ENCODE results near the gene ATG9A. TPM values are rescaled to one million over a fixed set of nuclear protein-coding genes. Genes with fewer than 3 reads are reported as not detected.
A peak's percentile ranks its signal among the peaks of the same experiment; 100 is the strongest.

ATG9A gene
- total RNA-seq, 4 donors from 2014 or later: 39.8 to 82.6 (median 47.0) TPM

- peak overlapping the region; percentile 95 to 99 (median 96) for H3K27ac ChIP-seq
- no peaks in the 10 kb centered on the region for H3K9me3 ChIP-seq
- H3K4me1 ChIP-seq: peaks cover 0 to 52% (median 26%) of the 10 kb centered on the region in 3 donors
- H3K4me3 ChIP-seq: peak overlapping the region; percentile 82 to 99
- no peak for ATAC-seq
- 3% methylated on average over 8 to 13 of the region's 45 CpGs for WGBS, 2 donors (ENCODE audit: low coverage in 1 of 2)
- H3K27me3 ChIP-seq: no peaks in the 10 kb centered on the region
- peaks cover 0 to 58% of the 10 kb centered on the region in 2 donors for H3K36me3 ChIP-seq
- no peak for TF ChIP-seq EP300 (IDR thresholded peaks at IDR 0.05)
- TF ChIP-seq POLR2AphosphoS5 (IDR thresholded peaks at IDR 0.05): no peak
- TF ChIP-seq POLR2A (IDR thresholded peaks at IDR 0.05): no peak
- peak in 1 of 4 experiments; percentile 8 for TF ChIP-seq CTCF (IDR thresholded peaks at IDR 0.05)
Measured at GRCh38 chr2:219178377-219179175, 50.9 kb downstream of the ATG9A start.

GRCh38 chr2:219177552-219178376, 51.7 kb downstream of the ATG9A start, which contains the start of gene RETREG2:
TSS of gene RETREG2 (plus strand) at chr2:219178275. CDS start at chr2:219178353, 78 bp downstream.
- H3K27ac ChIP-seq: peak within 1 kb of the TSS; percentile 95 to 99 (median 96)

GRCh38 chr2:219176818-219177551, 52.5 kb downstream of the ATG9A start, which contains the start of gene CNPPD1:
TSS of gene CNPPD1 (minus strand) at chr2:219176925. CDS start at chr2:219176828, 97 bp downstream.
- Histone ChIP-seq H3K27ac (peak within 1 kb of the TSS; percentile 95 to 99 (median 96)), H3K27me3 (no peaks in the 10 kb centered on the region), H3K4me1 (peaks cover 0 to 52% (median 26%) of the 10 kb centered on the region in 3 donors), H3K36me3 (peaks cover 0 to 58% of the 10 kb centered on the region in 2 donors), H3K4me3 (peak within 1 kb of the TSS; percentile 82 to 99), H3K9me3 (no peaks in the 10 kb centered on the region)
- TF ChIP-seq POLR2AphosphoS5 (IDR thresholded peaks at IDR 0.05) (peak; percentile 96), EP300 (IDR thresholded peaks at IDR 0.05) (no peak), POLR2A (IDR thresholded peaks at IDR 0.05) (peak; percentile 96 to 97)
- peak; percentile 86 for ATAC-seq
- WGBS, 2 donors (ENCODE audit: low coverage in 1 of 2): 0% methylated on average over 3 of the region's 69 CpGs

More at GRCh38 chr2:219177552-219178376, 51.7 kb downstream of the ATG9A start, which contains the start of gene RETREG2:
- WGBS, 2 donors (ENCODE audit: low coverage in 1 of 2): 1 to 2% methylated on average over 9 to 16 of the region's 67 CpGs
- peak; percentile 87 for ATAC-seq
- Histone ChIP-seq H3K4me3 (peak within 1 kb of the TSS; percentile 82 to 99), H3K4me1 (peaks cover 0 to 52% (median 26%) of the 10 kb centered on the region in 3 donors), H3K9me3 (no peaks in the 10 kb centered on the region), H3K27me3 (no peaks in the 10 kb centered on the region), H3K36me3 (peaks cover 0 to 58% of the 10 kb centered on the region in 2 donors)
- no peak for TF ChIP-seq EP300 (IDR thresholded peaks at IDR 0.05)
- TF ChIP-seq POLR2A (IDR thresholded peaks at IDR 0.05): peak; percentile 97 to 98
- peak; percentile 98 for TF ChIP-seq POLR2AphosphoS5 (IDR thresholded peaks at IDR 0.05)
- TF ChIP-seq CTCF (IDR thresholded peaks at IDR 0.05): peak in 3 of 4 experiments; percentile 48 to 68 (median 65)

- 12 to 13% methylated on average over 6 to 8 of the region's 45 CpGs for WGBS, 2 donors (ENCODE audit: low coverage in 1 of 2)
- peak overlapping the region; percentile 82 to 99 for H3K4me3 ChIP-seq
- TF ChIP-seq CTCF (IDR thresholded peaks at IDR 0.05): peak in 2 of 4 experiments; percentile 5 to 45
- no peak for TF ChIP-seq POLR2AphosphoS5 (IDR thresholded peaks at IDR 0.05)
- TF ChIP-seq POLR2A (IDR thresholded peaks at IDR 0.05): peak in 1 of 2 donors; percentile 7
- peaks cover 0 to 54% of the 10 kb centered on the region in 2 donors for H3K36me3 ChIP-seq
- peaks cover 0 to 60% (median 31%) of the 10 kb centered on the region in 3 donors for H3K4me1 ChIP-seq
- H3K27me3 ChIP-seq: no peaks in the 10 kb centered on the region
- H3K27ac ChIP-seq: peak overlapping the region; percentile 95 to 99 (median 96)
- ATAC-seq: peak; percentile 29
- no peaks in the 10 kb centered on the region for H3K9me3 ChIP-seq
Measured at GRCh38 chr2:219175928-219176817, 53.3 kb downstream of the ATG9A start.

All from gastroesophageal sphincter (tissue), 4 donors.